ENCODE data around the gene TRAPPC5.

DNA sequence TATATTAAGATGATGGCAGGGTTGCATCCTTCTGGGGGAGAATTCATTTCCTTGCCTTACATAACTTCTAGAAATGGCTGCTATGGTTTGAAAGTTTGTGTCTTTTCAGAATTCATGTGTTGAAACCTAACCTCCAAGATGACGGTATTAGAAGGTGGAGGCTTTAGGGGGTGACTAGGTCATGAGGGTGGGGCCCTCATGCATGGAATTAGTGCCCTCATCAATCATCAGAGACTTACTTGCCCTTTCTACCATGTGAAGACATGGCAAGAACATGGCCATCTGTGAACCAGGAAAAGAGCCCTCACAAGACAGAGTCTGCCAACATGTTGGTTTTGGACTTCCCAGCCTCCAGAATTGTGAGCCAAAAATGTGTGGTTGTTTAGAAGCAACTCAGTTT is 36.1 kb downstream of the TRAPPC5 start:
- TF ChIP-seq, protein P1, sequence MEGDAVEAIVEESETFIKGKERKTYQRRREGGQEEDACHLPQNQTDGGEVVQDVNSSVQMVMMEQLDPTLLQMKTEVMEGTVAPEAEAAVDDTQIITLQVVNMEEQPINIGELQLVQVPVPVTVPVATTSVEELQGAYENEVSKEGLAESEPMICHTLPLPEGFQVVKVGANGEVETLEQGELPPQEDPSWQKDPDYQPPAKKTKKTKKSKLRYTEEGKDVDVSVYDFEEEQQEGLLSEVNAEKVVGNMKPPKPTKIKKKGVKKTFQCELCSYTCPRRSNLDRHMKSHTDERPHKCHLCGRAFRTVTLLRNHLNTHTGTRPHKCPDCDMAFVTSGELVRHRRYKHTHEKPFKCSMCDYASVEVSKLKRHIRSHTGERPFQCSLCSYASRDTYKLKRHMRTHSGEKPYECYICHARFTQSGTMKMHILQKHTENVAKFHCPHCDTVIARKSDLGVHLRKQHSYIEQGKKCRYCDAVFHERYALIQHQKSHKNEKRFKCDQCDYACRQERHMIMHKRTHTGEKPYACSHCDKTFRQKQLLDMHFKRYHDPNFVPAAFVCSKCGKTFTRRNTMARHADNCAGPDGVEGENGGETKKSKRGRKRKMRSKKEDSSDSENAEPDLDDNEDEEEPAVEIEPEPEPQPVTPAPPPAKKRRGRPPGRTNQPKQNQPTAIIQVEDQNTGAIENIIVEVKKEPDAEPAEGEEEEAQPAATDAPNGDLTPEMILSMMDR (conservative IDR thresholded peaks at IDR 0.05; ENCODE audit: low read depth, low read length) = no peak
- no peak for TF ChIP-seq EZH2 (IDR thresholded peaks at IDR 0.05; ENCODE audit: borderline replicate concordance, low read depth, low read length, poor library complexity, severe bottlenecking)

Data from A673 (cell line).